Mononuclear cell (primary cell): Measurements from ENCODE around the gene LRSAM1. TPM values are rescaled to one million over a fixed set of nuclear protein-coding genes. Genes with fewer than 3 reads are reported as not detected.

Experiments
- H3K27me3 ChIP-seq: 2 replicates; pipeline ENCODE4 v1.6.0; 2011; ENCODE audit warnings: low read length, control low read depth; ENCODE audit not compliant: insufficient read depth
- H3K4me1 ChIP-seq: 2 replicates; pipeline ENCODE4 v1.5.1; 2011; ENCODE audit warnings: mild to moderate bottlenecking, low read length, control low read depth; ENCODE audit not compliant: insufficient read depth
- H3K4me3 ChIP-seq: 2 replicates; pipeline ENCODE4 v1.5.1; 2011; ENCODE audit warnings: mild to moderate bottlenecking, low read length, moderate library complexity
- H3K9me3 ChIP-seq: 2 replicates; pipeline ENCODE4 v1.5.1; 2011; ENCODE audit warnings: low read depth, mild to moderate bottlenecking, control low read depth, low read length
- total RNA-seq: library from RNA; depleted of rRNA; stranded (reverse); fragments of >200 nt; gene quantifications from one replicate; pipeline ENCODE4 v1.2.3, GENCODE V29; 2012

Gene LRSAM1
- total RNA-seq, 1 donor: 6.8 TPM

GRCh38 chr9:127493592-127494303 lies 42.4 kb downstream of the LRSAM1 start:
- Histone ChIP-seq H3K9me3 (no peaks in the 10 kb centered on the region), H3K27me3 (no peaks in the 10 kb centered on the region), H3K4me3 (no peak overlapping the region), H3K4me1 (no peaks in the 10 kb centered on the region)

DNA sequence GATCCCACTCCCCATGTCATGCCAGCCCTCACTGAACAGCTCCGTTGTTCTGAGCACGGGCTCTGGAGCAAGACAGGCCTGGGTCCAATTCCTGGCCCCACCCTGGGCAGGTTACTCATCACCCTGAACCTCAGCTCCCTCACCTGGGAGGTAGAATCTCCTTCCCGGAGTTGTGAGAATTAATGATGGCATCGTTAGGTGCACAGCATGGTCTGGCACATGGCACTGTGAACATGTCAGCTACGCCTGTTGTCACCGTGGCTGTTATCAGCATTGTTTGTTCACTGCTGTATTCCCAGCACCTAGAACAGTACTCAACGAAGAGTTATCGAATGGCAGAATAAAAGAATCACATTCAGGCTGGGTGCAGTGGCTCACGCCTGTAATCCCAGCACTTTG lies 43.0 kb downstream of the LRSAM1 start:
- Histone ChIP-seq H3K9me3 (no peaks in the 10 kb centered on the region), H3K4me1 (no peaks in the 10 kb centered on the region), H3K4me3 (no peak overlapping the region), H3K27me3 (no peaks in the 10 kb centered on the region)

DNA sequence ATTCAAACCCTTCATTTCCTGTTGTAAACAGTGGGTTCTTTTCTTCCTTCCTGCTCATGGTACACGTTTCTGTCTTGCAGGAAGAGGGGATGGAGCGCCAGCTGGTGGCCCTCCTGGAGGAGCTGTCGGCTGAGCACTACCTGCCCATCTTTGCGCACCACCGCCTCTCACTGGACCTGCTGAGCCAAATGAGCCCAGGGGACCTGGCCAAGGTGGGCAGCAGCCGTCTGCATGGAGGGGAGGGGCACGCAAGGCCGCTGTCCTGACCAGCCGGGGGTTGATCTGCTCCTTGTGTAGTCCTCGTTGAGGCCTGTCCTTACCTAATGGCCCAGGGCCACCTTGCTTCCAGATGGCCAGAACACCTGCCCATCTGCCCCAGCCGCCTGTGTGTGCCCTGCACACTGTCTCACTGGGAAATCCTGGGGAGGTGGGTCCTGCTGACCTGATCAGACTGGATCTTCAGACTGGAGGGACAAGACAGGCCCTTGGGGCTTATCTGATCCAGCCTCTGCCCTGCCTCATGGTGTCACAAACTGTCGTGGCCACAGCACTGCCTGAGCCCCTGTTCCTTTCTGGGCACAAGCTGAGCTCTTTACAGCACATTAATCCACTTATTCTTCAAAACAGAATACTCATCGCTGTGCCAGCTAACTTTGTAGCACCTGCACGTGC lies 44.7 kb downstream of the LRSAM1 start:
- Histone ChIP-seq H3K27me3 (no peaks in the 10 kb centered on the region), H3K4me3 (no peak overlapping the region), H3K9me3 (no peaks in the 10 kb centered on the region), H3K4me1 (no peaks in the 10 kb centered on the region)

DNA sequence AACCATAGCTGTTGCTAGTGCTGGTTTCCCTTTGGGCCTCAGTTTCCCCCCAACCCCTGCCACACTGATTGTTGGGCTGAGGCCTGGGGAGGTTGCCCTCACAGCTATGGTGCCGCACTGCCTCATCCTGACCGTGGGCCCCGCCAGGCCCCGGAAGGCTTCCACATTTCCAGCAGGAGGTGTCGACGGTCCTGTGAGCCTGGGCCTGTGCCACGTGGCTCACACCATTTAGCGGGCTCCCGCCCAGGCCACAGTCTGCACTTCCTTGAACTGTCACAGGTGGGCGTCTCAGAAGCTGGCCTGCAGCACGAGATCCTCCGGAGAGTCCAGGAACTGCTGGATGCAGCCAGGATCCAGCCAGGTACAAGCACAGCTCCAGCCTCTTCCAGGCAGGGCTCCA lies 45.7 kb downstream of the LRSAM1 start:
- H3K9me3 ChIP-seq: no peaks in the 10 kb centered on the region
- H3K4me3 ChIP-seq: no peak overlapping the region
- no peaks in the 10 kb centered on the region for H3K4me1 ChIP-seq
- no peaks in the 10 kb centered on the region for H3K27me3 ChIP-seq

DNA sequence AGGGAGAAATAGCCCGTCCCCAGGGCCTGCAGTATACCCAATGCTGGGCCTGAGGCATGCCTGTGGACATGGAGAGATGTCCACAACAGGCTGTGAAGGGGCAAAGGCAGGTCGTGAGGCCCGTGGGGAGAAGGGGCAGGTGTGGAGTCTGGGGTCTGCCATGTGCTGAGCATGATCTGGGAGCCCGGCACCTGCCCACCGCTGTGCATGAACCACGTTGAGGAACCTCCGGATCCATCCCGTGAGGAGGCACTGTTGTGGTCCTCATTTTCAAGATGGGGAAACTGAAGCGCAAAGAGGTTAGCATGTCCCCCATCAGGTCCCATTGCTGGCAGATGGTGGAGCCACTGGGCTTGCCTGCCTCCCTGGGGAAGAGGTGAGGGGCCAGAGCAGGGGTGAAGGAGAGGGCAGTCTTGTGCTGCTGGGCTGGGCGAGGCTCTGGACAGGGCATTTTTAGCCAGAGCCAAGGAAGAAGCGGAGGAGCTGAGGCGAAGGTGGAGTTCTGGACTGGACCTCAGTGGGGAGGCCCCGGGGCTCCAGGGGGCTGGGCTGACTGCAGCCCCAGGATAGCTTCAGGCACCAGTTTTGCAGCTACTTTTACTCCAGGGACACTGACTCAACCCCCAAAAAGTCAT lies 46.5 kb downstream of the LRSAM1 start:
- no peak overlapping the region for H3K4me3 ChIP-seq

DNA sequence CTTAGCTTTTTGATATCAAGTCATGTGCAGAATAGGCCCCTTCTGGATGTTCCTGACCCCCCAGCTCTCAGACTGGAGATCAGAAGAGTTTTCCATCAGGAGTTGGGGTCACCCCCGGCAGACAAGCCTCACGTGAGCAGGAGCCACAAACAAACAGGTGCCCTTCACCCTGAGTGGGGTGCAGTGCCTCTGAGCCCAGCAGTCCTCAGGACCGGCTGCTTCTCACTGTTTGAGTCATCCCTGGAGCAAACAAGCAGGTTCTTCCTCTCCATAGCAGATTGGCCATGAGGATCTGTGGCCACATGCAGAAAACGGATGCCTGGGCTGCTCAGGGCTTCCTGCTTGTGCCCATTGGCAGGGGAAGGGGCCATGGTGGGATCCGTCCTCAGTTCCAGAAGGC lies 47.0 kb downstream of the LRSAM1 start:
- Histone ChIP-seq H3K9me3 (no peaks in the 10 kb centered on the region), H3K27me3 (no peaks in the 10 kb centered on the region), H3K4me3 (no peak overlapping the region), H3K4me1 (no peaks in the 10 kb centered on the region)

More for the DNA sequence above, 46.5 kb downstream of the LRSAM1 start:
- no peaks in the 10 kb centered on the region for H3K27me3 ChIP-seq
- H3K4me1 ChIP-seq: no peaks in the 10 kb centered on the region
- H3K9me3 ChIP-seq: no peaks in the 10 kb centered on the region

DNA sequence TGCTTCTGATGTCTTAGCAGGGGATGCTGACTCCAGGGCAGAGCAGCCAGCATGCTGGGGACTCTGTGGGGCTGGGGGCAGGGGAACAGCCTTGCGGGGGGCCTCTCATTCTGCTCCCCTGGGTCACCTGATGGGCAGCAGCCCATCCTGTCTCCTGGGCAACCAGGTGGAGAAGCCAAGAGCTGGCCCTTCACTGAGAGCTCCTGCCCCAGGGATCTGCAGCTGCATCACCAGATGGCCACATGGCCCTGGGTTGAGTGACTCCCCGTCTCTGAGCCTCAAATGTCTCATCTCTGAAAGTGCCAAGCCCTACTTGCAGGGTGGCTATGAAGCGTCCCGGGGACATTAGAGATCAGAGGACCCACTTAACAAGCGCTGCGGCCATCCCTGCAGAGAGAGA lies 49.1 kb downstream of the LRSAM1 start:
- no peaks in the 10 kb centered on the region for H3K27me3 ChIP-seq
- H3K4me3 ChIP-seq: no peak overlapping the region
- no peaks in the 10 kb centered on the region for H3K9me3 ChIP-seq
- no peaks in the 10 kb centered on the region for H3K4me1 ChIP-seq

DNA sequence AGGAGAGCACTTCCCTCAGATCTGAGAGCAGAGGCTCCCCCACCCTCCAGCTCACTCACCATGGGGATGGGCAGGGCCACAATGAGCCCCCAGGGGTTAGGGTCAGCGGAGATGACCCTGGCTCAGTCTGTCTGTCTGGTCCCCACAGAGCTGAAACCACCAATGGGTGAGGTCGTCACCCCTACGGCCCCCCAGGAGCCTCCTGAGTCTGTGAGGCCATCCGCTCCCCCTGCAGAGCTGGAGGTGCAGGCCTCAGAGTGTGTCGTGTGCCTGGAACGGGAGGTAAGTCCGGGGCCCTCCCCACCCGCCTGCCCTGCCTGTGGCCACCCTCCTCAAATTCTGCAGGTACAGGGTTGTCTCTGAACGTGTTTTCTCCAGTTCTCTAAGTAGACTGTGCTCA lies 49.6 kb downstream of the LRSAM1 start:
- Histone ChIP-seq H3K4me3 (no peak overlapping the region), H3K4me1 (no peaks in the 10 kb centered on the region), H3K9me3 (no peaks in the 10 kb centered on the region), H3K27me3 (no peaks in the 10 kb centered on the region)

- Histone ChIP-seq H3K9me3 (no peaks in the 10 kb centered on the region), H3K4me1 (no peaks in the 10 kb centered on the region), H3K4me3 (no peak overlapping the region), H3K27me3 (no peaks in the 10 kb centered on the region)
Measured at GRCh38 chr9:127501821-127502343, 50.6 kb downstream of the LRSAM1 start.

- H3K9me3 ChIP-seq: no peaks in the 10 kb centered on the region
- no peaks in the 10 kb centered on the region for H3K27me3 ChIP-seq
- no peaks in the 10 kb centered on the region for H3K4me1 ChIP-seq
- H3K4me3 ChIP-seq: no peak overlapping the region
Measured at GRCh38 chr9:127502706-127503378, 51.5 kb downstream of the LRSAM1 start.

DNA sequence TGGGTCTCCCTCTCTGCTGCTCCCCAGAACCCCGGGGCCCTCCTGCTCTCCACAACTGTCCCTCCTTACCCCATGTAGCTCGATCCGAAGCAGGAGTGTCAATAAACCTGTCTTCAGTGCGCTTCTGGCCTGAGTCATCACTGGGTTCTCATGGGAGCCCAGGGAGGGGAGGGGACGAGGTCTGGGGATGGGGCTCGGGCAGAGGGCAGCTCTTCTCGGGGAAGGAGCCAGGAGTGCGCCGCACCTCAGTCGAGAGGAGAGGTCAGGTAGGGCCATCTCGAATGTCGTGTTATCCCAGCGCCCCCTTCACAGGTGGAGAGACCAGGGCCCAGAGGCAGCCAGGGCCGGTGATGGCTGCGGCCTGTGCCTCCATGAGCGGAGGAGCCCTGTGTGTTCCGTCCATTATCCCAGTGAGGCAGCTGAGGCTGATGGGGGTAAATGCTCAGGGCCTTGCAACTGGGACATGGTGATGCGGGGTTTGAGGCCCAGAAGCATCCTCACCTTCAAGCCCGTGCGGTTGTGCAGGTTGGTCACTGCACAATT lies 52.1 kb downstream of the LRSAM1 start:
- Histone ChIP-seq H3K4me3 (no peak overlapping the region), H3K27me3 (no peaks in the 10 kb centered on the region), H3K9me3 (no peaks in the 10 kb centered on the region), H3K4me1 (no peaks in the 10 kb centered on the region)

GRCh38 chr9:127503947-127504886 lies 52.9 kb downstream of the LRSAM1 start:
- H3K27me3 ChIP-seq: no peaks in the 10 kb centered on the region
- H3K9me3 ChIP-seq: no peaks in the 10 kb centered on the region
- H3K4me3 ChIP-seq: no peak overlapping the region
- no peaks in the 10 kb centered on the region for H3K4me1 ChIP-seq

- Histone ChIP-seq H3K4me3 (no peak overlapping the region), H3K9me3 (no peaks in the 10 kb centered on the region), H3K4me1 (no peaks in the 10 kb centered on the region), H3K27me3 (no peaks in the 10 kb centered on the region)
Measured at GRCh38 chr9:127504887-127505251, 53.6 kb downstream of the LRSAM1 start.
